Fibroblast of skin of left biceps (primary cell): ENCODE results near the gene NPHP1.
"Not testable (repeated sequence)": the region's sequence is repeated elsewhere in the genome, so short reads cannot be mapped to it uniquely, and the experiment has no call there.

Source experiments
- DNase-seq, 2 experiments: peaks; one replicate each; pipeline ENCODE4 v3.0.0-alpha.2; 2013; ENCODE audit warnings: low read depth in 2 of 2

Gene NPHP1

GRCh38 chr2:110104025-110104771, 100.6 kb downstream of the NPHP1 start:
- no peak for DNase-seq

GRCh38 chr2:110103061-110103961, 101.5 kb downstream of the NPHP1 start:
- DNase-seq, result no peak

GRCh38 chr2:110101901-110102803, 102.7 kb downstream of the NPHP1 start:
- DNase-seq, result no peak

GRCh38 chr2:110101280-110101844, 103.5 kb downstream of the NPHP1 start:
- peak; percentile 99 for DNase-seq

- not testable (repeated sequence) for DNase-seq
These were observed 103.9 kb downstream of the NPHP1 start for GRCh38 chr2:110100880-110101279.

GRCh38 chr2:110100480-110100879, 104.3 kb downstream of the NPHP1 start:
- DNase-seq, result no peak

- DNase-seq, result no peak
These were observed 105.2 kb downstream of the NPHP1 start for GRCh38 chr2:110099471-110100225.

GRCh38 chr2:110099038-110099425, 105.8 kb downstream of the NPHP1 start:
- no peak for DNase-seq

GRCh38 chr2:110097506-110098220, 107.2 kb downstream of the NPHP1 start:
- no peak for DNase-seq

GRCh38 chr2:110095994-110096633, 108.7 kb downstream of the NPHP1 start:
- DNase-seq, result no peak

- not testable (repeated sequence) for DNase-seq
These were observed 109.8 kb downstream of the NPHP1 start for GRCh38 chr2:110094884-110095534.

- DNase-seq, result not testable (repeated sequence)
These were observed 110.9 kb downstream of the NPHP1 start for GRCh38 chr2:110093924-110094323.

- not testable (repeated sequence) for DNase-seq
These were observed 114.6 kb downstream of the NPHP1 start for GRCh38 chr2:110090164-110090563.

- not testable (repeated sequence) for DNase-seq
These were observed 121.1 kb downstream of the NPHP1 start for GRCh38 chr2:110083757-110084156.

GRCh38 chr2:110083162-110083561, 121.7 kb downstream of the NPHP1 start:
- not testable (repeated sequence) for DNase-seq

GRCh38 chr2:110078104-110078503, 126.7 kb downstream of the NPHP1 start:
- not testable (repeated sequence) for DNase-seq

GRCh38 chr2:110075896-110076295, 128.9 kb downstream of the NPHP1 start:
- DNase-seq, result not testable (repeated sequence)
